ENCODE measurements around the gene RBBP8NL.

Gene RBBP8NL

DNA sequence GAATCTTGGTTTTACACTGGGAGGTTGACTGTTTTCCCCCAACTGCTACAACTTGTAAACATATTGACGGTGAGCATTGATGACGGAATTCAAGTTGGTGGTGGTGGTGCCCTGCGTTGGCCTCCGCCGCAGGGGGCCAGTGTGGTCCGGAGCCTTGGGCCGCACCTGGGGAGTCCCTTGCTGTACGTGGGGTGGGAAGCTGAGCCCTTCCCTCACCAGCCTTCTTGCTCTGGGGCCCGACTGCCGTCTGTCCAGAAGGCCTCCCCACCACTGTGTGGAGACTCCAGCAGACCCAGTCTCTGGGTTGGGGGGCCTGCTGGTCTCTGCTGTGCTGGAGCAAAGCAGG is 37.1 kb upstream of the RBBP8NL start:
- Histone ChIP-seq H3K4me3 (replicated peaks; ENCODE audit: low read depth, low read length) (no peak overlapping the region), H3K27me3 (replicated peaks; ENCODE audit: control insufficient read depth, insufficient read depth, low read length) (peaks cover 3% of the 10 kb centered on the region; the same call in 1 of the 2 replicates), H3K36me3 (ENCODE audit: control insufficient read depth, insufficient read depth, low read length) (no peaks in the 10 kb centered on the region)
- DNase-seq (ENCODE audit: extremely low read depth, insufficient read length): no peak
- TF ChIP-seq, protein P1, sequence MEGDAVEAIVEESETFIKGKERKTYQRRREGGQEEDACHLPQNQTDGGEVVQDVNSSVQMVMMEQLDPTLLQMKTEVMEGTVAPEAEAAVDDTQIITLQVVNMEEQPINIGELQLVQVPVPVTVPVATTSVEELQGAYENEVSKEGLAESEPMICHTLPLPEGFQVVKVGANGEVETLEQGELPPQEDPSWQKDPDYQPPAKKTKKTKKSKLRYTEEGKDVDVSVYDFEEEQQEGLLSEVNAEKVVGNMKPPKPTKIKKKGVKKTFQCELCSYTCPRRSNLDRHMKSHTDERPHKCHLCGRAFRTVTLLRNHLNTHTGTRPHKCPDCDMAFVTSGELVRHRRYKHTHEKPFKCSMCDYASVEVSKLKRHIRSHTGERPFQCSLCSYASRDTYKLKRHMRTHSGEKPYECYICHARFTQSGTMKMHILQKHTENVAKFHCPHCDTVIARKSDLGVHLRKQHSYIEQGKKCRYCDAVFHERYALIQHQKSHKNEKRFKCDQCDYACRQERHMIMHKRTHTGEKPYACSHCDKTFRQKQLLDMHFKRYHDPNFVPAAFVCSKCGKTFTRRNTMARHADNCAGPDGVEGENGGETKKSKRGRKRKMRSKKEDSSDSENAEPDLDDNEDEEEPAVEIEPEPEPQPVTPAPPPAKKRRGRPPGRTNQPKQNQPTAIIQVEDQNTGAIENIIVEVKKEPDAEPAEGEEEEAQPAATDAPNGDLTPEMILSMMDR (IDR thresholded peaks at IDR 0.05; ENCODE audit: insufficient read depth, low read length, poor library complexity, severe bottlenecking): no peak

DNA sequence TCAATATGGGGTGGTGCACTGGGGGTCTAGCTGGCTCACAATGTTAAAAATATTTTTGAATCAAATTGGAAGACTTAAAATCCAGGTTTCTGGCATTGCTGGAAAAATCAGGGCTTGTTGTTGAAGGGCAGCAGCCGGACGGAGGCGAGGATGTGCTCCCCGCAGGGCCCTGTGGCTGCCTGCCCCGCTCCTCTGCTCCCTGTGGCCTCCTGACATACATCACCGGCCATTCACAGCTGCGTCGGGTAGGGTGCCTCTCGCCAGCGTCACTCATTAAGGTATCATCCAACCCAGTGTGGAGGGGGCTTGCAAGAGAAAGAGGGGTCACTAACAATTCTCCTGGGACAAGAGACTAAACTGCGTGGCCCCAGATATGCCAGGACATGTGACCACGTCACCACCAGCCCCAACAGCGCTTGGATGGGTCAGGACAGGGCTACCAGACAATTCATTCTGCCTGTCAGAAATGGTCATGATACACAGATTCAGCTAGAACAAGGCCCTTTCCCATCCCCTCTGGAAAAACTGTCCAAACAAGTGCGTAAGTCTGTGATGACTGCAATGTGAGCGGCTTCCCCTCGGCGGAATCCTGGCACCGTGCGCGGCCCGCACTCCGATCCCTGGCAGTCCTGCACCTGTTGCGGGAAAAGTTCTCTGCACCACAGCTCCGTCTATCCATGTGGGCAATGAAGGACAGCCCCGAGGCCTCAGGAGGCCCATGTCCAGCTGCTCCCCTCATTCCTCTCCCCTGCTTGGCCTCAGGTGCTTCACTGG is 36.5 kb upstream of the RBBP8NL start:
- peaks cover 3% of the 10 kb centered on the region; the same call in 1 of the 2 replicates for H3K27me3 ChIP-seq (replicated peaks; ENCODE audit: control insufficient read depth, insufficient read depth, low read length)
- DNase-seq (ENCODE audit: extremely low read depth, insufficient read length): no peak
- H3K4me3 ChIP-seq (replicated peaks; ENCODE audit: low read depth, low read length): no peak overlapping the region
- TF ChIP-seq, protein P1 (IDR thresholded peaks at IDR 0.05; ENCODE audit: insufficient read depth, low read length, poor library complexity, severe bottlenecking): no peak
- H3K36me3 ChIP-seq (ENCODE audit: control insufficient read depth, insufficient read depth, low read length): no peaks in the 10 kb centered on the region

DNA sequence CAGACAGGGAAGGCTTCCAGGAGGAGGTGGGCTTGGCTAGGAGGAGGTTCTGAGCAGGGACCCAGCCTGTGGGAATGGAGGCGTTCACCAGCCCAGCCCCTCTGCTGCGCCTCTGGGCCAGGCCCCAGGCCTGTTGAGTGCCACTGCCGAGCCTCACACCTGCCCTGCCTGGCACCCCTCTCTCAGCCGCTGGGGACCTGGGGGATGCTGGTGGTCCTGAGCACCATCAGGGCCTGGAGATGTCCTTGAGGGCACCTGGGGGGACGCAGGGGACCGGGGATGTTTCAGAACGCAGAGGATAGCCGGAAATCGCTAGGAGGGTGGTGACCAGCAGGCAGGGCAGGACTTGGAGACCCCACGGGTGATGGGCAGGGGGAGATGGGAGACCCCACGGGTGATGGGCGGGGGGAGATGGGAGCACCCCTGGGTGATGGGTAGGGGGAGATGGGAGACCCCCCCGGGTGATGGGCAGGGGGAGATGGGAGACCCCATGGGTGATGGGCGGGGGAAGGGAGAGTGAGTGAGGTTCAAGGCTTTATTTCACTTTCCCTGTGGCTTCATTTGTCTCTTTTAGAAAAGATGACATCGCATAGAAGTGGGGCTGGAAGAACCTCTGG is 35.7 kb upstream of the RBBP8NL start:
- Histone ChIP-seq H3K27me3 (replicated peaks; ENCODE audit: control insufficient read depth, insufficient read depth, low read length) (peaks cover 3% of the 10 kb centered on the region; the same call in 1 of the 2 replicates), H3K36me3 (ENCODE audit: control insufficient read depth, insufficient read depth, low read length) (no peaks in the 10 kb centered on the region)
- TF ChIP-seq, protein P1 (IDR thresholded peaks at IDR 0.05; ENCODE audit: insufficient read depth, low read length, poor library complexity, severe bottlenecking): no peak

DNA sequence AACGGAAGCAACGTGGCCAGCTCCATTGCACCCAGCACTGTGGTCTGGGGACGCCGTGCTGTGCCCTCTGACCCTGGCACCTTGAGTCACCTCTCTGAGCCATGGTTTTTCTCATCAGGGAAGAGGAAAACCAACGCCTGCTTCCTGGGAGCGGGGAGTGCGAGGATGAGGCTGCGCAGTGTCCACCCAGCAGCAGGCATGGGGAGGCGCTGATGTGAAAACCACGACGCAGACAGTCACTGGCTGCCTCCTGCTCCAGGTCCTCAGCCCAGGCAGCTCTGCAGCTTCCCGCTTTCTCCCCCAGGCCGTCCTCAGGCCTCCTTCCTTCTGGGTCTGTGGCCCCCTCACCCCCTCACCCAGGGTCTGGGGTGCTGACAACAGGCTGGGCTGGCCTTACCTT is 34.5 kb upstream of the RBBP8NL start:
- TF ChIP-seq, protein P1 (IDR thresholded peaks at IDR 0.05; ENCODE audit: insufficient read depth, low read length, poor library complexity, severe bottlenecking): no peak
- Histone ChIP-seq H3K4me3 (replicated peaks; ENCODE audit: low read depth, low read length) (no peak overlapping the region), H3K27me3 (replicated peaks; ENCODE audit: control insufficient read depth, insufficient read depth, low read length) (peaks cover 3% of the 10 kb centered on the region; the same call in 1 of the 2 replicates), H3K36me3 (ENCODE audit: control insufficient read depth, insufficient read depth, low read length) (no peaks in the 10 kb centered on the region)
- no peak for DNase-seq (ENCODE audit: extremely low read depth, insufficient read length)

More for the DNA sequence above, 35.7 kb upstream of the RBBP8NL start:
- no peak overlapping the region for H3K4me3 ChIP-seq (replicated peaks; ENCODE audit: low read depth, low read length)
- DNase-seq (ENCODE audit: extremely low read depth, insufficient read length): no peak

DNA sequence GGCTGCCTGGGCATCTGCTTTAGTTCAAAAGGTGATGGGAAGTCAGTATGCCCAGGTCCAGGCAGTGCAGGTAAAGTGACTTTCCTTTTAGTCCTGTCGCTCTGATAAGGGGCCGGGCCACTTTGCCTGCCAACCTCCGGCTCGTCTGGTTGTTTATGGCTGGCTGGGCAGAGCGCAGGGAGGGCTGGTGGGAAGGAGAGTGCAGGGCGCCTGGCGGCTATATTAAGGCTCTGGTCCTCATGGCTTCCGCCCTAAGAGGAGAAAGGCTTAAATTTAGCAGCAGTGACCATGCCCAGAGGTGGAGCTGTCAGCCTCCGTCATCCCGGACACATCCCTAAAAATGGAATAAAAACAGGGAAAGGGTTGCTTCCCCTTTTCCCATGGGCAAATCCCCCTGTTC is 33.8 kb upstream of the RBBP8NL start:
- peaks cover 3% of the 10 kb centered on the region; the same call in 1 of the 2 replicates for H3K27me3 ChIP-seq (replicated peaks; ENCODE audit: control insufficient read depth, insufficient read depth, low read length)
- no peak overlapping the region for H3K4me3 ChIP-seq (replicated peaks; ENCODE audit: low read depth, low read length)
- DNase-seq (ENCODE audit: extremely low read depth, insufficient read length): no peak
- no peaks in the 10 kb centered on the region for H3K36me3 ChIP-seq (ENCODE audit: control insufficient read depth, insufficient read depth, low read length)
- TF ChIP-seq, protein P1 (IDR thresholded peaks at IDR 0.05; ENCODE audit: insufficient read depth, low read length, poor library complexity, severe bottlenecking): no peak

Data from GM06990 (cell line).